ENCODE data around the gene PLK5.

GRCh38 chr19:1576242-1577089 is 52.6 kb downstream of the PLK5 start:
- TF ChIP-seq GABPA (IDR thresholded peaks at IDR 0.05 in 1 of 2, conservative IDR thresholded peaks at IDR 0.05 in 1 of 2): no peak
- TF ChIP-seq CTCF (IDR thresholded peaks at IDR 0.05; ENCODE audit: low read depth, low read length, missing input control): no peak
- TF ChIP-seq RXRA (IDR thresholded peaks at IDR 0.05): no peak
- TF ChIP-seq RAD21 (IDR thresholded peaks at IDR 0.05): no peak
- no peak for TF ChIP-seq REST (IDR thresholded peaks at IDR 0.05)
- TF ChIP-seq HNF4G (IDR thresholded peaks at IDR 0.05): no peak
- TF ChIP-seq ATF3 (IDR thresholded peaks at IDR 0.05): no peak
- no peak for TF ChIP-seq ZBTB33 (IDR thresholded peaks at IDR 0.05)
- TF ChIP-seq JUND (IDR thresholded peaks at IDR 0.05): no peak
- TF ChIP-seq MAX (IDR thresholded peaks at IDR 0.05): no peak
- no peak for TF ChIP-seq TAF1 (conservative IDR thresholded peaks at IDR 0.05)
- no peak for TF ChIP-seq FOXA2 (IDR thresholded peaks at IDR 0.05)
